ENCODE results near the gene FOXA3.
A peak's percentile ranks its signal among the peaks of the same experiment; 100 is the strongest.
"Not testable (repeated sequence)": the region's sequence is repeated elsewhere in the genome, so short reads cannot be mapped to it uniquely, and the experiment has no call there.

FOXA3 gene

GRCh38 chr19:45827459-45828093 lies 36.5 kb upstream of the FOXA3 start:
- DNase-seq = no peak

- no peak for DNase-seq
Measured at GRCh38 chr19:45828523-45828922, 35.6 kb upstream of the FOXA3 start.

- DNase-seq = no peak
Measured at GRCh38 chr19:45828945-45829344, 35.2 kb upstream of the FOXA3 start.

GRCh38 chr19:45834970-45835369 lies 29.2 kb upstream of the FOXA3 start:
- DNase-seq = no peak

GRCh38 chr19:45842198-45842597 lies 21.9 kb upstream of the FOXA3 start:
- no peak for DNase-seq

- DNase-seq = no peak
Measured at GRCh38 chr19:45847663-45848062, 16.5 kb upstream of the FOXA3 start.

GRCh38 chr19:45848922-45849321 lies 15.2 kb upstream of the FOXA3 start:
- DNase-seq = no peak

GRCh38 chr19:45852145-45852750 lies 11.9 kb upstream of the FOXA3 start:
- DNase-seq = no peak

GRCh38 chr19:45852983-45853382 lies 11.1 kb upstream of the FOXA3 start:
- no peak for DNase-seq

- no peak for DNase-seq
Measured at GRCh38 chr19:45854167-45854778, 9.9 kb upstream of the FOXA3 start.

GRCh38 chr19:45860359-45861259 lies 3.5 kb upstream of the FOXA3 start:
- DNase-seq = no peak

- peak in 1 of 51 donors; percentile 58 for DNase-seq
Measured at GRCh38 chr19:45862271-45862563, 1.9 kb upstream of the FOXA3 start.

GRCh38 chr19:45862564-45863334 lies 1.4 kb upstream of the FOXA3 start, which contains the start of gene SYMPK:
SYMPK (minus strand) TSS chr19:45863147; CDS start chr19:45854495, 8,652 bp downstream.
- peak; percentile 67 to 99 (median 98) for DNase-seq

GRCh38 chr19:45863335-45863839 lies 739 bp upstream of the FOXA3 start:
- DNase-seq = no peak

GRCh38 chr19:45864629-45865082 lies 530 bp downstream of the FOXA3 start:
- DNase-seq = no peak

GRCh38 chr19:45865269-45865948 lies 1.3 kb downstream of the FOXA3 start:
- DNase-seq = no peak

- no peak for DNase-seq
Measured at GRCh38 chr19:45866400-45867176, 2.5 kb downstream of the FOXA3 start.

- DNase-seq = not testable (repeated sequence)
Measured at GRCh38 chr19:45867241-45867640, 3.1 kb downstream of the FOXA3 start.

GRCh38 chr19:45870798-45871197 lies 6.7 kb downstream of the FOXA3 start:
- DNase-seq = no peak
